T-helper 2 cell treated with Interferon-gamma antibody and Interleukin-4, amounts not matched to agents 100 ng/mL and 5 ng/mL, for 36 hours (primary cell): ENCODE measurements around the gene HRH2. TPM values are rescaled to one million over a fixed set of nuclear protein-coding genes. Genes with fewer than 3 reads are reported as not detected.

ENCODE experiments used
- intact Hi-C: fragments of 100-400 bp; cut with micrococcal nuclease; formaldehyde crosslinking; loops from one replicate; pipeline ENCODE4 v1.15.1; 2023
- total RNA-seq: library from RNA; stranded (reverse); gene quantifications from 2 replicates; pipeline ENCODE4 v1.2.3, GENCODE V29; 2022

The HRH2 gene
- total RNA-seq, 1 donor from 2014 or later, result 16.4 TPM

GRCh38 chr5:175642998-175643397 is 14.9 kb upstream of the HRH2 start:
- intact Hi-C loops, result no loop called here

DNA sequence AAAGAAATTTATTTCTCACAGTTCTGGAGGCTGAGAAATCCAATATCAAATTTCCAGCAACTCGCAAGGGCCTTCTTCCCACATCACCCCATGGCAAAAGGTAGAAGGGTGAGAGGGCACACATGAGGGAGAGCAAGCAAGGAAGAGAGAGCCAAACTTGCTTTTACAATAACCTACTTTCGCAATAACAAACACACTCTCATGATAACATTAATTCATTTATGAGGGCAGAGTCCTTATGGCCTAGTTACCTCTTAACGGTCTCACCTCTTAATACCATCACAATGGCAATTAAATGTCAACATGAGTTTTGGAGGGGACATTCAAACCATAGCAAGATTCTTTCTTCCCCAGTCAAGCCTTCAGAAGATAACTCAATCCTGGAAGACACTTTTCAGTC is 11.6 kb upstream of the HRH2 start:
- intact Hi-C loops, result no loop called here

- intact Hi-C loops, result loop anchor here (5.0 to 10.0 kb wide), 3 partner anchors 33 to 885 kb away; partner anchors contain the start of gene RNF44
Measured at GRCh38 chr5:175649967-175650366, 7.9 kb upstream of the HRH2 start.

DNA sequence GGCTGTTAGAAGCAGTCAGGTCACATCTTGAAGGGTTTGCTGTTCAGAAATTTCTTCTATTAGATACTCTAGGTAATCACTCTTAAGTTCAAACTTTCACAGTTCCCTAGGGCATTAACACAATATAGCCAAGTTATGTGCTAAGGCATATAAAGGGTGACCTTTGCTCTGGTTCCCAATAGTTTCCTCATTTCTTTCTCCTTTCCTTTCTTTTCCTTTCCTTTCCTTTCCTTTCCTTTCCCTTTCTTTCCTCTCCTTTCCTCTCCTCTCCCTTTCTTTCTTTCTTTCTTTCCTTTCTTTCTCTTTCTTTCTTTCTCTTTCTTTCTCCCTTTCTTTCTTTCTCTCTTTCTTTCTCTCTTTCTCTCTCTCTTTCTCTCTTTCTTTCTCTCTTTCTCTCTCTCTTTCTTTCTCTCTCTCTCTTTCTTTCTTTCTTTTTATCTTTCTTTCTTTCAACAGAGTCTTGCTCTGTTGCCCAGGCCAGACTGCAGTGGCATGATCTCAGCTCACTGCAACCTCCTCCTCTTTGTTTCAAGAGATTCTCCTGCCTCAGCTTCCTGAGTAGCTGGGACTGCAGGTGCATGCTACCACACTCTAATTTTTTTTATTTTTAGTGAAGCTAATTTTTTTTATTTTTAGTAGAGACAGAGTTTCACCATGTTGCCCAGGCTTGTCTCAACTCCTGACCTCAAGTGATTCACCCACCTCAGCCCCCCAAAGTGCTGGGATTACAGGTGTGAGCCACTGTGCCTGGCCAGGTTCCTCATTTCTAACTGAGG is 7.3 kb upstream of the HRH2 start:
- intact Hi-C loops, result loop anchor here (5.0 to 10.0 kb wide), 3 partner anchors 33 to 884 kb away; partner anchors contain the start of gene RNF44

GRCh38 chr5:175652741-175653663 is 4.9 kb upstream of the HRH2 start:
- intact Hi-C loops, result loop anchor here (1.0 to 10.0 kb wide), 6 partner anchors 36 to 882 kb away; partner anchors contain the start of genes RNF44 and SFXN1

DNA sequence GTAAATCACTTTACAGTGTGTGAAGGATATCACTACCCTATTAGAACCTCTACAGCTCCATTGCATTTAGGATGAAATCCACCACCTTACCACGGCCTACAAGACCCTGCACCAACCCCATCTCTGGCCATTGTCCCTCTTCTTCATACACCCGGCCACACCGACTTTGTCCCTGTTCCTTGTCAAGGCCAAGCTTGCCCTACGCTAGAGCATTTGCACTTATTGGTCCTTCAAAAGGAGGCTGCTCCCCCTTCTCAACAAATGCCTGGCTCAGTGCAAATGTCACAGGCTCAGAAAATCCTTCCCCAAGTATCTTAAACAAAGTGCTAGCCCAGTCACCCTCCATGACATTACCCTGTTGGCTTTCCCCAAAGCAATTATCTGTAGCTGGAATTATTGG is 4.1 kb upstream of the HRH2 start:
- intact Hi-C loops, result loop anchor here (1.0 to 10.0 kb wide), 6 partner anchors 36 to 881 kb away; partner anchors contain the start of genes RNF44 and SFXN1

DNA sequence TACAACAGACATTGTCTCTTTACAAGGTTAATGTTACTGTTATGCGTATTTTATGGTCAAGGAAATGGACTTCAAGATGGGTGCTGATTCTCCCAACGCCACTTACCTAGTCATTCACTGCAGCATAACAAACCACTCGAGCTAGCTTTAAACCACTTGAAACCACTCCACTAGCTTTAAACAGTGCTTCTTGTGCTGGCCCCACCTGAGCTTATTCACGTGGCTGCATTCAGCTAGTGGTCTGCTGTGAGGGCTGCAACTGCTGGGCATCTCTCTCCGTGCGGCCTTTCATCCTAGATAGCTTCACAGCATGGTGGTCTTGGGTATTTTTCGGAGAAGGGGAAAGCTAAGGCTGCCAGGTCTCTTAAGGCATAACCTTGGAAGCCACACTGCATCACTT is 3.5 kb upstream of the HRH2 start:
- intact Hi-C loops, result loop anchor here (5.0 to 10.0 kb wide), 3 partner anchors 37 to 880 kb away; partner anchors contain the start of gene RNF44

- intact Hi-C loops, result loop anchor here (5.0 to 10.0 kb wide), 3 partner anchors 38 to 880 kb away; partner anchors contain the start of gene RNF44
Measured at GRCh38 chr5:175654807-175655206, 3.1 kb upstream of the HRH2 start.

- intact Hi-C loops, result loop anchor here (10.0 kb wide), 1 partner anchor 879 kb away; the partner anchor contains the start of gene RNF44
Measured at GRCh38 chr5:175655411-175655810, 2.5 kb upstream of the HRH2 start.

GRCh38 chr5:175656966-175657365 is 905 bp upstream of the HRH2 start:
- intact Hi-C loops, result loop anchor here (10.0 kb wide), 1 partner anchor 878 kb away; the partner anchor contains the start of gene RNF44

- intact Hi-C loops, result loop anchor here (1.0 to 10.0 kb wide), 3 partner anchors 38 to 876 kb away; partner anchors contain the start of gene RNF44
Measured at GRCh38 chr5:175658299-175659145, 651 bp downstream of the HRH2 start.

GRCh38 chr5:175659546-175660253 is 1.8 kb downstream of the HRH2 start:
- intact Hi-C loops, result loop anchor here (10.0 kb wide), 1 partner anchor 875 kb away; the partner anchor contains the start of gene RNF44

DNA sequence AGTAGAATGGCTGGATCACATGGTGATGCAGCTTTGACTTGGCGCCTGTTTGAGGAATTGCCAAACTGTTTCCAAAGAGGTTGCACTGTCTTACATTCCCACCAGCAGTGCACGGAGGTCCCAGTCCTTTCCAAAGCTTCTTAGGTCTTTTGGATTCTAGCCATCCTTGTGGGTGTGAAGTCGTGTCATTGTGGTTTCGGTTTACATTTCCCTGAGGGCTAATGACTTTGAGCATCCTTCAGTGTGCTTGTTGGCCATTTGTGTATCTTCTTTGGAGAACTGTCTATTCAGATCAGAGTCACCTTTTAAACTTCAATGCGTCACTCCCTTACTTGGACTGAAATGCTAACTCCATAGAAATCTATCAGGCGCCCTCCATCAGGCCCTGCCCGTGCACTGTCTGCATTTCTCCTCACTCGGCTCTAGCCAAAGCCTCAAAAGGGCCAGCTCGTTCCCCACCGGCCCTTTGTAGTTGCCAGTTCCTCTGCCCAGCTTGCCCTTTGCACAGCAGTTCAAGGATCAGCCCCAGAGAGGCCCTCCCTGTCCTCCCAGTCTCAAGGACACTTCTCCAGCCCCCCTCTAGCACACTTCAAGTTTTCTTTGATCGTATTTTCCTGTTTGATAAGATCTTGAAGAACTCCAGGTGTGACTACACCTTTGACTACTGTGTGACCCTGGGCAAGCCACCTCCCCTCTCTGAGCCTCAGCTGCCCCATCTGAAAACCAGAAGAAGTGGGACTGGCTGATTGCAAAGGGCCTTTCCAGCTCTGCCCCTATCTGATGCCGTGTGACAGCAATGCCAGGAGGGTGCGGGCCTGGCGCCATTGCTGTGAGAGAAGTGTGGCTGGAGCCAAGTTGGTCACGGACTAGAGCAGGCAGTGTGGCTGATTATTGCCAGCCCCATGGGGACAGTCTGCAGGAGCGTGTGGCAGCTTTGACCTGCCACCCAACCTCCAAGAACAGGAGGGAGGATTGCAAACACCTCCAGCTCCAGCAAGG is 5.6 kb downstream of the HRH2 start:
- intact Hi-C loops, result no loop called here

- intact Hi-C loops, result no loop called here
Measured at GRCh38 chr5:175664723-175665122, 6.9 kb downstream of the HRH2 start.

- intact Hi-C loops, result no loop called here
Measured at GRCh38 chr5:175666216-175666615, 8.3 kb downstream of the HRH2 start.

- intact Hi-C loops, result no loop called here
Measured at GRCh38 chr5:175668006-175668405, 10.1 kb downstream of the HRH2 start.

- intact Hi-C loops, result no loop called here
Measured at GRCh38 chr5:175670372-175670771, 12.5 kb downstream of the HRH2 start.

- intact Hi-C loops, result no loop called here
Measured at GRCh38 chr5:175671013-175671412, 13.1 kb downstream of the HRH2 start.
